Peyer's patch (tissue), 4 donors: ENCODE results near the gene MACROD2. TPM values are rescaled to one million over a fixed set of nuclear protein-coding genes. Genes with fewer than 3 reads are reported as not detected.

Source experiments
- DNase-seq, 3 donors: peaks; one replicate each; pipeline ENCODE4 v3.0.0-alpha.2; 2017 to 2019
- H3K27ac ChIP-seq, 4 donors: fragments of 200-600 bp; sonication (generic); one replicate each; pipeline ENCODE4 v1.5.1; 2016 to 2019
- H3K27me3 ChIP-seq, 2 donors: fragments of 200-600 bp; sonication (generic); one replicate each; pipeline ENCODE4 v1.5.1; 2019
- H3K36me3 ChIP-seq, 3 donors: fragments of 200-600 bp; sonication (generic); one replicate each; pipeline ENCODE4 v1.5.1; 2016 to 2019
- H3K4me1 ChIP-seq, 4 donors: fragments of 200-600 bp; sonication (generic); one replicate each; pipeline ENCODE4 v1.5.1; 2016 to 2019
- H3K4me3 ChIP-seq, 4 donors: fragments of 200-600 bp; sonication (generic); 1 replicate in 3 of 4; 2 replicates in 1 of 4; pipeline ENCODE4 v1.5.1; 2016 to 2019; ENCODE audit warnings: mild to moderate bottlenecking in 1 of 4
- H3K9me3 ChIP-seq, 4 donors: fragments of 200-600 bp; sonication (generic); one replicate each; pipeline ENCODE4 v1.5.1; 2016 to 2019; ENCODE audit warnings: mild to moderate bottlenecking in 1 of 4
- CTCF ChIP-seq, 6 experiments: fragments of 450-650 bp in 4 of 6; fragments of 200-600 bp in 2 of 6; sonication (generic) in 1 of 6; IDR thresholded peaks; one replicate each; pipeline ENCODE4 v1.5.1; 2017 to 2019; ENCODE audit warnings: antibody characterized with exemption in 6 of 6, mild to moderate bottlenecking in 3 of 6, moderate library complexity in 1 of 6
- POLR2A ChIP-seq, 2 donors: fragments of 450-650 bp; IDR thresholded peaks; one replicate each; pipeline ENCODE4 v1.5.1; 2017; ENCODE audit warnings: antibody characterized with exemption in 2 of 2, mild to moderate bottlenecking in 2 of 2, moderate library complexity in 2 of 2
- total RNA-seq, 4 donors: library from RNA; depleted of rRNA; stranded (reverse); fragments of >200 nt; gene quantifications; one replicate each; pipeline ENCODE4 v1.1.0, GENCODE V29; 2016

MACROD2 gene
- total RNA-seq, 4 donors from 2014 or later: 2.5 to 10.7 (median 6.5) TPM

- no peaks in the 10 kb centered on the region for H3K4me1 ChIP-seq
- no peaks in the 10 kb centered on the region for H3K36me3 ChIP-seq
- H3K9me3 ChIP-seq: no peaks in the 10 kb centered on the region
- H3K27ac ChIP-seq: no peak overlapping the region
- TF ChIP-seq CTCF (IDR thresholded peaks at IDR 0.05) (no peak), POLR2A (IDR thresholded peaks at IDR 0.05) (no peak)
- H3K27me3 ChIP-seq: no peaks in the 10 kb centered on the region
- DNase-seq: no peak
- H3K4me3 ChIP-seq: no peak overlapping the region
Observed at GRCh38 chr20:15252304-15252703, 1257.0 kb downstream of the MACROD2 start.

- Histone ChIP-seq H3K27ac (no peak overlapping the region), H3K4me3 (no peak overlapping the region), H3K36me3 (no peaks in the 10 kb centered on the region), H3K4me1 (no peaks in the 10 kb centered on the region), H3K9me3 (no peaks in the 10 kb centered on the region), H3K27me3 (no peaks in the 10 kb centered on the region)
- no peak for DNase-seq
- TF ChIP-seq POLR2A (IDR thresholded peaks at IDR 0.05) (no peak), CTCF (IDR thresholded peaks at IDR 0.05) (no peak)
Observed at GRCh38 chr20:15253431-15253830, 1258.1 kb downstream of the MACROD2 start.

GRCh38 chr20:15256676-15257568 is 1261.6 kb downstream of the MACROD2 start:
- Histone ChIP-seq H3K27me3 (no peaks in the 10 kb centered on the region), H3K27ac (no peak overlapping the region), H3K36me3 (no peaks in the 10 kb centered on the region), H3K4me3 (no peak overlapping the region), H3K4me1 (no peaks in the 10 kb centered on the region), H3K9me3 (no peaks in the 10 kb centered on the region)
- TF ChIP-seq CTCF (IDR thresholded peaks at IDR 0.05) (no peak), POLR2A (IDR thresholded peaks at IDR 0.05) (no peak)
- no peak for DNase-seq

- H3K9me3 ChIP-seq: no peaks in the 10 kb centered on the region
- DNase-seq: no peak
- no peak for TF ChIP-seq CTCF (IDR thresholded peaks at IDR 0.05)
- no peak for TF ChIP-seq POLR2A (IDR thresholded peaks at IDR 0.05)
- no peaks in the 10 kb centered on the region for H3K36me3 ChIP-seq
- H3K4me1 ChIP-seq: no peaks in the 10 kb centered on the region
- H3K4me3 ChIP-seq: no peak overlapping the region
- no peaks in the 10 kb centered on the region for H3K27me3 ChIP-seq
- no peak overlapping the region for H3K27ac ChIP-seq
Observed at GRCh38 chr20:15257569-15257870, 1262.2 kb downstream of the MACROD2 start.

DNA sequence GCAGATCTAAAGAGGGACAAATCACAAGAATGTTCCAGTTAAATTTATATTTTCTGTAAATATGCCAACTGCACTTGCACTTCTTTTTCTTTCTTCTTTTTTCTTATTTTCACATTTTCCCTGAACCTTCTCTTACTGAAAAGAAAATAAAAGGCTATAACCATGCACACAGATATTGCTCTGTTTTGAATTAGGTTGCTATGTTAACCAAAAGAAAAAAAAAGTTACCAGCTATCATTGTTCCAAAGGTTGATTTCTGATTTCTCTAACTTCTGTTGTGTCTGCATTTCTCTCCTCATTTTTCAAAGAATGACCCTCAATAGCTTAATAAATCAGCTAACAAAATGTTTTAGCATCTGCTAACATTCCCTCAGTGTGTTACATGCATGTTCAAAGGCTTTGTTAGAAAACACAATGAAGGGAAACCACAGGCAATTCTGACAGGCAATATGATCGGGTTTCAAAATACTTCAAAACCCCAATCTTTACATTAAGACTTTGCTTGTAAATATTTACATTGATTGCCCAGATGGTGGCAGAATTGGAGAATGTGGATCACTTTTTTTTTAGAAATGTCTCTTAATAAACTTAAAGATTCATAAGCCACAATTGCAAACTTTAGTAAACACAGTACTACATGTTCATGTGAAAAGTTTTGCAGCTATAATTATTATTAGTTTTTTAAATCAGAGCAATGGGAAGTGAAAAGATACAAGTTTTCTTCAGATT is 1270.4 kb downstream of the MACROD2 start:
- no peaks in the 10 kb centered on the region for H3K4me1 ChIP-seq
- TF ChIP-seq POLR2A (IDR thresholded peaks at IDR 0.05) (no peak), CTCF (IDR thresholded peaks at IDR 0.05) (no peak)
- no peak overlapping the region for H3K4me3 ChIP-seq
- H3K27ac ChIP-seq: no peak overlapping the region
- no peaks in the 10 kb centered on the region for H3K9me3 ChIP-seq
- H3K36me3 ChIP-seq: no peaks in the 10 kb centered on the region
- DNase-seq: no peak
- H3K27me3 ChIP-seq: no peaks in the 10 kb centered on the region
